Panc1 (cell line): ENCODE data around the gene DLGAP5. TPM values are rescaled to one million over a fixed set of nuclear protein-coding genes. Genes with fewer than 3 reads are reported as not detected.

Source experiments
- ATAC-seq: fragments of 200-7000 bp; cut with Tn5 transposase; 2 replicates; pipeline ENCODE4 v1.9.1; 2020; ENCODE audit warnings: mild to moderate bottlenecking, moderate library complexity
- BruUV-seq: library from RNA; stranded (reverse); fragments of 400-500 nt; replicated peaks from 2 replicates; lab custom pipeline; 2021; lab: Mats Ljungman, UMichigan
- CTCF ChIA-PET: fragments of 300-600 bp; sonication (Branson Sonifier 250); formaldehyde crosslinking; loops from one replicate; lab custom pipeline; 2022; ENCODE audit warnings: antibody characterized with exemption; lab: Charles Lee
- POLR2A ChIA-PET: fragments of 300-600 bp; sonication (Branson Sonifier 250); formaldehyde crosslinking; loops from one replicate; lab custom pipeline; 2022; ENCODE audit warnings: antibody characterized with exemption; lab: Charles Lee
- DNase-seq: peaks from one replicate; pipeline ENCODE4 v3.0.0-alpha.2; 2010; ENCODE audit warnings: low read depth, low spot score
- H3K27ac ChIP-seq: 2 replicates; pipeline ENCODE4 v1.5.1; 2011; ENCODE audit warnings: mild to moderate bottlenecking, low read length, inconsistent platforms
- H3K27me3 ChIP-seq: fragments of 200-500 bp; sonication (Bioruptor generic); 2 replicates; pipeline ENCODE4 v1.6.0; 2014; ENCODE audit warnings: low read length, inconsistent platforms; ENCODE audit not compliant: control insufficient read depth, insufficient read depth
- H3K36me3 ChIP-seq: fragments of 200-500 bp; sonication (Bioruptor generic); 2 replicates; pipeline ENCODE4 v1.5.1; 2014; ENCODE audit warnings: inconsistent platforms, mild to moderate bottlenecking, low read length, moderate library complexity; ENCODE audit not compliant: control insufficient read depth, insufficient read depth
- H3K4me1 ChIP-seq: 2 replicates; pipeline ENCODE4 v1.5.1; 2011; ENCODE audit warnings: inconsistent platforms, mild to moderate bottlenecking, low read length, moderate library complexity; ENCODE audit not compliant: control insufficient read depth, insufficient read depth
- H3K4me3 ChIP-seq, 2 experiments: 2 replicates each; pipeline ENCODE4 v1.5.1; 2011 to 2012; ENCODE audit warnings: low read depth in 2 of 2, low read length in 2 of 2, mild to moderate bottlenecking in 2 of 2, inconsistent platforms in 1 of 2, moderate library complexity in 1 of 2
- H3K9me3 ChIP-seq: fragments of 200-500 bp; sonication (Bioruptor generic); 2 replicates; pipeline ENCODE4 v1.5.1; 2014; ENCODE audit warnings: low read depth, mild to moderate bottlenecking, inconsistent platforms, low read length, moderate library complexity; ENCODE audit not compliant: control insufficient read depth, insufficient read depth
- CTCF ChIP-seq: fragments of 450-650 bp; IDR thresholded peaks from 2 replicates; pipeline ENCODE4 v1.5.1; 2017; ENCODE audit warnings: mild to moderate bottlenecking
- POLR2AphosphoS5 ChIP-seq: IDR thresholded peaks from 2 replicates; pipeline ENCODE4 v1.6.1; 2012; ENCODE audit warnings: mild to moderate bottlenecking, low read depth, low read length, moderate library complexity
- REST ChIP-seq, 2 experiments: IDR thresholded peaks; 2 replicates each; pipeline ENCODE4 v1.6.1; 2011 to 2012; ENCODE audit warnings: low read depth in 2 of 2, control low read depth in 1 of 2, low read length in 1 of 2, mild to moderate bottlenecking in 1 of 2, moderate library complexity in 1 of 2; ENCODE audit not compliant: insufficient read depth in 1 of 2
- SIN3A ChIP-seq: IDR thresholded peaks from 2 replicates; pipeline ENCODE4 v1.6.1; 2012; ENCODE audit warnings: low read depth, mild to moderate bottlenecking, low read length, moderate library complexity, borderline replicate concordance; ENCODE audit not compliant: insufficient read depth
- TCF7L2 ChIP-seq: IDR thresholded peaks from 2 replicates; pipeline ENCODE4 v1.6.1; 2011; ENCODE audit warnings: mild to moderate bottlenecking, low read depth, low read length, inconsistent platforms
- in situ Hi-C: cut with HindIII; loops from 2 replicates; pipeline ENCODE4 v1.10.0; 2016; ENCODE audit warnings: low sequenced_read_pairs, low pct_unique_long_range_greater_than_20kb
- intact Hi-C: fragments of 100-400 bp; cut with micrococcal nuclease; formaldehyde crosslinking; loops from one replicate; pipeline ENCODE4 v1.10.0; 2022; ENCODE audit not compliant: unreplicated experiment
- total RNA-seq: library from RNA; stranded (reverse); gene quantifications from one replicate; pipeline ENCODE4 v1.2.1, GENCODE V29; 2021; ENCODE audit not compliant: unreplicated experiment

The DLGAP5 gene
- total RNA-seq, 1 experiment from 2014 or later, result 48.7 TPM

DNA sequence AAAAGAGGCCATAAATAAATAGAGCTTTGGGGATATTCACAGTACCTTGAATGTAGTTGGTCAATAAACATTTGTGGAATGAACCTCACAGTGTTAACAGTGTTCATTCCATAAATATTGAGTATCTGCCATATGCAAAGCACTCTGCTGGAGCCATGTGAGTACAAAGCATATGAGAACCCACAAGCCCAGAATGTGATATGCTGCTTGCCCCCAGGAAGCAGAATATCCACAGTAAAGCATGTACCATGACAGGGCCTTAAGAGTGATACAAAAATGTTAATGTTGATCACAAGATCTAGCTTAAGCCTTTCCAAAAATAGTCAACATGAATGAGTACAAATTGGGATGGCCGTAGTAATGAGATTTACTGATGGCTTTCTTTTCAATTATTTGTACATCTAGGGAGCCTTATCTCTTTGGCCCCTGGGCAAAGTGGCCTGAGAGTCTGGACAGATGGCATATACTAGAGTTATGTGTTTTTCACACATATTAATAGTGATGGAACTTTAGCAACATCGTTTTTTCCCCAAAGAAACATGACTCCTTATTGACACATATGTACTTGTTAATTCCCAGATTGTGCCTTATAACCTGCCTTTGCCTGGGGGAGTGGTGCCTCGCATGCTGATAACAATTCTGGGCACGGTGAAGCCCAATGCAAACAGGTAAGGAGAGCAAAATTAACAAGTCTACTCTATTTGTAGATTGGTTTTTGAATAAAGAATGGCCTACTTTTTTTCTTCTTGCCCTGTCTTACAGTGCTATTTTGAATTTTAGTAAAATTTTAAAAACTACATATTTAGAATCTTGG lies 51.5 kb downstream of the DLGAP5 start:
- BruUV-seq, result no TSS peak
- intact Hi-C loops, result no loop called here
- H3K27me3 ChIP-seq, result no peaks in the 10 kb centered on the region

DNA sequence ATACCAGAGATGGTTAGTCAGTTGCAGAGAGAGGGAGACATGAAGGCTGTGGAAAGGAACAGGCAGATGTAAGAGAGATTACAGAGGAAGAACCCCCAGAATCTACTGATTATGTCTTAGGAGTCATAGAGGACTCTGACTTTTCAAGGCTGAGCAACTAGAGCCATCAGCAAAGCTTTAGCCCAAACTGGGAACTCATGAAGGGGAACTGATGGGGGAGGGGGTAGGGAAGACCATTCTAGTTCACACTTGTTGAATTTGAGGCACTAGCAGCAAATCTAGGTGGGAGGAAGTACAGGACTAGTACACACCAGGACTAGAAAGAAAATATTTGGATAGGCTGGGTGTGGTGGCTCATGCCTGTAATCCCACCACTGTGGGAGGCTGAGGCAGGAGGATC lies 52.2 kb downstream of the DLGAP5 start:
- Histone ChIP-seq H3K27ac (no peak overlapping the region), H3K36me3 (peaks cover 27% of the 10 kb centered on the region), H3K27me3 (no peaks in the 10 kb centered on the region), H3K4me1 (peaks cover 3% of the 10 kb centered on the region; the same call in 1 of the 2 replicates), H3K4me3 (no peak overlapping the region), H3K9me3 (no peaks in the 10 kb centered on the region)
- DNase-seq (no peak), ATAC-seq (no peak)
- intact Hi-C loops (no loop called here), in situ Hi-C loops (no loop called here)
- TF ChIP-seq POLR2AphosphoS5, result no peak
- no TSS peak for BruUV-seq
- ChIA-PET CTCF (interaction anchor here (0.6 kb wide), 1 partner anchor 291 kb away, joined by 5 read pairs; no protein-coding TSS in a partner anchor), POLR2A (no interaction called here)

More for the DNA sequence above, 51.5 kb downstream of the DLGAP5 start:
- H3K4me1 ChIP-seq, result peaks cover 3% of the 10 kb centered on the region; the same call in 1 of the 2 replicates
- H3K4me3 ChIP-seq, result no peak overlapping the region
- ATAC-seq, result no peak
- in situ Hi-C loops, result no loop called here
- ChIA-PET POLR2A (no interaction called here), CTCF (interaction anchor here (0.6 kb wide), 2 partner anchors 50 to 291 kb away, joined by 5 read pairs; no protein-coding TSS in a partner anchor)
- peaks cover 29% of the 10 kb centered on the region for H3K36me3 ChIP-seq
- TF ChIP-seq CTCF (no peak), TCF7L2 (no peak), POLR2AphosphoS5 (no peak), SIN3A (no peak), REST (IDR thresholded peaks at IDR 0.05; ENCODE audit: insufficient read depth in 1 of 2, low read depth in 2 of 2, low read length in 1 of 2) (no peak)
- no peak overlapping the region for H3K27ac ChIP-seq
- no peak for DNase-seq
- H3K9me3 ChIP-seq, result no peaks in the 10 kb centered on the region

DNA sequence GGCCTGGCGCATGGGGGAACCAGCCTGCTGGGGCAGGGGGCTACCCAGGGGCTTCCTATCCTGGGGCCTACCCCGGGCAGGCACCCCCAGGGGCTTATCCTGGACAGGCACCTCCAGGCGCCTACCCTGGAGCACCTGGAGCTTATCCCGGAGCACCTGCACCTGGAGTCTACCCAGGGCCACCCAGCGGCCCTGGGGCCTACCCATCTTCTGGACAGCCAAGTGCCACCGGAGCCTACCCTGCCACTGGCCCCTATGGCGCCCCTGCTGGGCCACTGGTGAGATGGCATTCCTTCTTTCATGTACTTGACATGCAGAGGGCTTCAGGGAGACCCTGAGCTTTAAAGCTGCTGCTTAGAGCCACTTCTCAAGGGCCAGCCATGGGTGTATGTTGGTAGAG lies 53.3 kb downstream of the DLGAP5 start:
- H3K9me3 ChIP-seq, result no peaks in the 10 kb centered on the region
- peaks cover 7% of the 10 kb centered on the region; the same call in 1 of the 2 replicates for H3K4me1 ChIP-seq
- peaks cover 23% of the 10 kb centered on the region for H3K36me3 ChIP-seq
- ChIA-PET POLR2A (interaction anchor here (0.6 kb wide), 2 partner anchors 44 to 970 kb away, joined by 3 to 13 read pairs; no protein-coding TSS in a partner anchor), CTCF (no interaction called here)
- intact Hi-C loops, result no loop called here
- TF ChIP-seq REST (IDR thresholded peaks at IDR 0.05; ENCODE audit: insufficient read depth in 1 of 2, low read depth in 2 of 2, low read length in 1 of 2) (no peak), CTCF (peak; percentile 38)
- no TSS peak for BruUV-seq
- no peak overlapping the region for H3K4me3 ChIP-seq
- no peaks in the 10 kb centered on the region for H3K27me3 ChIP-seq
- H3K27ac ChIP-seq, result no peak overlapping the region
- DNase-seq (no peak), ATAC-seq (no peak)
- in situ Hi-C loops, result no loop called here
